ENCODE measurements around the gene TGM5. TPM values are rescaled to one million over a fixed set of nuclear protein-coding genes. Genes with fewer than 3 reads are reported as not detected.
"Not testable (repeated sequence)": the region's sequence is repeated elsewhere in the genome, so short reads cannot be mapped to it uniquely, and the experiment has no call there.

The TGM5 gene
- total RNA-seq, 1 donor from 2014 or later, result 13.5 TPM

DNA sequence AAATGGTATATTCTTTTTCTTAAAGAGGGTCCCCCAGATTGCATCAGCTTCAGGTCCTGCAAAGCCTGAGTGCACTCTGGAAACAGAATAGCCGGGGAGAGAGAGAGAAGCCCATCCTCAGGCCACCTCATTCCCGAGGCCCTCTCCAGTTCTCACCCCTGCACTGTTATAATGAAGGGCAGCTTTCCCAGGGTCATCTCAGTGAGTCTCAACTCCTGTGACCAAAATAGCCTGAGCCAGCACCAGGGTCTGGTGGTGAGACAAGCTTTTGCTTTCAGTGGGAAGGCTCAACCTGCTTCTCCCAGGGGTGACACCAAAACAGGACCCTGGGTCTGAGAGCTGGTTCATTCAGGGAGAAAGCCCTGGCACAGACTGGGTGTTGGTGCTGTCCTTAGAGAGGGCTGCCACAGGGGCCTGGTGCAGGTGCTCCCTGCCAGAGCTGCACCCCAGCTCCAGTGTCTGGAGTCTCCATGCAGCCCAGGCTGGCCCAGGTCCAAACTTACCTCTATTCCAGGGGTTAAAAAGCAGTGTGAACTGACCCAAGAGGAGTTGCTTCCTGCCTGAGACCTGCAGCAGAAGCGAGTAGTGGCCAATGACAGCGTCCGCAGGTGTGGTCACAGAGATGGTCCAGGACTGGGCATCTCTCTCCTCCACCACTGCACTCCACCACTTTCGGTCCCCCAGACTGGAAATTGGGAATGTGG is 52.0 kb downstream of the TGM5 start:
- ATAC-seq, result no peak

- ATAC-seq, result no peak
These were observed 52.6 kb downstream of the TGM5 start for GRCh38 chr15:43214169-43214568.

GRCh38 chr15:43213466-43213865 is 53.3 kb downstream of the TGM5 start:
- no peak for ATAC-seq

GRCh38 chr15:43212951-43213350 is 53.8 kb downstream of the TGM5 start:
- no peak for ATAC-seq

- no peak for ATAC-seq
These were observed 54.4 kb downstream of the TGM5 start for GRCh38 chr15:43212299-43212698.

DNA sequence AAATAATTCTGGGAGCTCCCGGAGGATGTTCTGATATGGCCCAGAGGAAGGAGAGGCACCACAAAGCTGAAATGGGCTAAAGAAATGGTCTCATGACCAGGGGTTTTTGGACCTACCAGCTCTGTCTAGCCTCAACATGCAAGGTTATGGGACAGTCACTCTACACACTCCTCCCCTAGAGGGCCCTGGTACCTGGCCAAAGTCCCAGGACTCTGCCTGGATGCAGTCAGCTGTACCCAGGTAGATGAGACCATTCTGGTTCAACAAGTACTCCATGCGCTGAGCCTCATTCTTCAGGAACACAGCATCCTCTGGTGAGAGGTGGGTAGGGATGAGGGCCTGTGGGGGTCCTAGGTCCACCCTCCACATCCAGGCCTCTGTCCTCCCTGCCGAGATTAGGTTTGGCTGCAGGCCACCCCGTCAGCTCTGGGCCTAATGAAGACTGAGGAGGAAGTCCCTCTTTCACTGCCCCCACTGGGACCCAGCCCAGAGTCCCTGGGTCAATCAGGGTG is 55.4 kb downstream of the TGM5 start:
- peak; percentile 37 for ATAC-seq

DNA sequence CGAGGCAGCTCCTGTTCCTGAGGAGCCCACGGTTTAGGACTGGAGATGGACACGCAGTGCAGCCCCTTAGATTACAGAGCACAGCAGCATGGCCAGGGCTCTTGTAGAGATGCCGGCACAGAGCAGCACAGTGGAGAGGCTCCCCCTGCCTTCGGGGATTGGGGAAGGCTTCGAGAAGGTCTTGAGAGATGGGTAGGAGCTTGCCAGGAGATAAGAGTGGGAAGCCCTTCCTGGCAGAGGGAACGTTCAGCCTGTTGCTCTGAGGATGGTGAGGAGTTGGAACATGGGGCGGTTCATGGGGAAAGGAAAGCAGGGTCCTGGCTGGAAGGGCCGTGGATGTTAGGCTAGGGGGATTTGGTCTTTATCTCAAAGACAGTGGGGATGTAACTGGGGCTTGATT is 55.9 kb downstream of the TGM5 start:
- ATAC-seq, result no peak

DNA sequence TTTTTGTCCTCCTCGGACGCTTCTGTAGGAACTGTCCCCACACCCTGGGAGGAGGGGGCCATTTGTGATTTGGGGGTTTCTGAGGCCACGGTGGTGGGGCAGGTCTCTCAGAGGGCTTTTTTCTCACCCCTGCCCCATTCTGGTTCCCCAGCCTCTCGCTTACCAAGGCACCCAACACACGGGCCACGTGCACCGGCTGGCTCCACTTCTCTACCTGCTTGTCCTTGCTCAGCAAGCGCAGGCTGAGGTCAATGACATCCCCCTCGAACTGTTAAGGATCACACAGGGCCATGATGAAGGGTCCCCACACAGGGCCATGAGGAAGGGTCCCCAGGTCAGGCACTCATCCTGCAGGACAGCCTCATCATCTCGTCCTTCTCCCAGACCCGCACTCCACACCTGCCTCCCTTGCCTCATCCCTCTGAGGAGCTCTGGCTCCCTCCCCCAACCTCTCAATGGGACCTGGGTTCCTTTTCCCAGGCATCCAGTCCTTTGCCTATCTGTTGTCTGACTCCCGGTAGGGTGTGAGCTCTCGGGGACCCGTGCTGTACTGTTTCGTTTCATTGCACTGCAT is 56.5 kb downstream of the TGM5 start:
- ATAC-seq, result no peak

DNA sequence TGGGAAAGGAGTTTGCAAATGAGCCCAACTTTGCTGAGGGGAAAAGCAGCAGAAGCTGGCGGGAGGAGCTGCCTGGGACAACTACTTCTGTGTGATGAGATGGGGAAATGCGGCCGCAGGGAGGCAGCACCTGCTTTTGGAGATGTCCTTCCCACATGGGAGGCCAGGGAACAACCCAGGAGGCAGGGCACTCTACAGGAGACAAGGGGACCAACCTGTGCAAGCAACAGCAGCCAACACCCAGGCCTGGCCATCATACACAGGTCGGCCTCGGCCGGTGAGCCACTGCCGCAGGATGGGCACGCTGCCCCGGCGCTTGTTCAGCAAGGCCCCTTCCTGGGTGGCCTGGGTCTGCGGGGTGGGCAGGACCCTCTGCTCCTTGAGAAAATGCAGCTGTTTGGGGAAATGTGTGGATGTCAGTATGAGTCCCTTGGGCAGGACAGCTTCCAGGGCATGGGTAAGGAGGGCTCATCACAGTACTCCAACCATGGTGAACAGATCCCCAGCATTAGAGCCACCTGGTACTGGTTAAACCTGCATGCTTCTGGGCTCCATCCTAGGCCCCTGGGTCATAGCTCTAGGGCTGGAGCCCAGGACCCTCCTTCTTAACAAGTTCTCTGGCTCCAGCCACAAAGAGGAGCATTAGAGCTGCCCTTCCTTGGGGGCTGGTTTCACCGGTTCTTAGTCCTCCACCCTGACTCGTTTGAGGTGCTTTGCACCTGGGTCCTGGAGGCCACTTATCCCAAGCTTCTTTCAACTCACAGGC is 57.5 kb downstream of the TGM5 start:
- ATAC-seq, result no peak

DNA sequence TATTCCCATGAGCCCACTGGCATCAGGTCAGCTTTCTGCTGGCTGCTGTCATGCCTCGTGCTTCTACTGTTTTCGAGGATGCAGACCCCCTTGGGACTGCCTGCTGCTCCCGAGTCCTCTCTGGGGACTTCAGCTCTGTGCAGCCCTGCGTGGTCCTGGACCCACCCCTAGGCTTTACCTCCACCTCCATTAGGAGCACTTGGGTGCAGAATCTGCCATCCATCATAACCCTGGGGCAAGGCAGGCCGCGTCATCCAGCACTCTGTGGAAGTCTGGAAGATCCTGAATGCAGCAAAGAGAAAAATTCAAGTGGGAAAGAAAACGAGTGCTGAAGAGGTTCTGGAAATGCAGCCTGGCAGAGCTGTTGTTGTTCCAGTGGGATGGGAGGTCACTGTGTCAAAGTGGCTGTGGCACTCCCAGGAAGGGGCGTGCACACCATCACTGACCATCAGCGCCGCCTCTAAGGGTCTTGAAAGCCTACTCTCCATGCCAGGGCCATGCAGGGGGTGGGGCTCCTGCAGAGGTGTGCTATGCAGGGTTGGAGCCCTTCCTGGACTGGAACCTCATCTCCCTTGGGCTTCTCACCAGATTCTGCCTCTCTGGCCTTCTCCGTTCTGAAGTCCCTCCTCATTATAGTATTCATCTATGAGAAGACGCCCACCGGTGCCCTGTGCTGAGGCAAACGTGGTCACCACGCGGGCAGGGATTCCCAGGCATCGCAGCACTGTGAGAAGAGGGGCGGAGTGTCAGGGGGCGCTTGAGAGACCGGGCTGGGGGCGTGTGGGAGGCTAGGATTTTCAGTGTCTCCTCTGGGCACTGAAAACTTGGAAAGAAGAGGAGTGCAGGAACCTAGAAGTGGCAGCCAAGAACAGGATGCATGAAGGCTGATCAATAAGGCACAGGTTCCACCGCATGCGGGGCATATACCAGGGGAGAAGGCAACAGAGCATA is 58.4 kb downstream of the TGM5 start:
- ATAC-seq, result no peak

GRCh38 chr15:43207024-43207423 is 59.7 kb downstream of the TGM5 start:
- ATAC-seq, result no peak

GRCh38 chr15:43206054-43206453 is 60.7 kb downstream of the TGM5 start:
- no peak for ATAC-seq

DNA sequence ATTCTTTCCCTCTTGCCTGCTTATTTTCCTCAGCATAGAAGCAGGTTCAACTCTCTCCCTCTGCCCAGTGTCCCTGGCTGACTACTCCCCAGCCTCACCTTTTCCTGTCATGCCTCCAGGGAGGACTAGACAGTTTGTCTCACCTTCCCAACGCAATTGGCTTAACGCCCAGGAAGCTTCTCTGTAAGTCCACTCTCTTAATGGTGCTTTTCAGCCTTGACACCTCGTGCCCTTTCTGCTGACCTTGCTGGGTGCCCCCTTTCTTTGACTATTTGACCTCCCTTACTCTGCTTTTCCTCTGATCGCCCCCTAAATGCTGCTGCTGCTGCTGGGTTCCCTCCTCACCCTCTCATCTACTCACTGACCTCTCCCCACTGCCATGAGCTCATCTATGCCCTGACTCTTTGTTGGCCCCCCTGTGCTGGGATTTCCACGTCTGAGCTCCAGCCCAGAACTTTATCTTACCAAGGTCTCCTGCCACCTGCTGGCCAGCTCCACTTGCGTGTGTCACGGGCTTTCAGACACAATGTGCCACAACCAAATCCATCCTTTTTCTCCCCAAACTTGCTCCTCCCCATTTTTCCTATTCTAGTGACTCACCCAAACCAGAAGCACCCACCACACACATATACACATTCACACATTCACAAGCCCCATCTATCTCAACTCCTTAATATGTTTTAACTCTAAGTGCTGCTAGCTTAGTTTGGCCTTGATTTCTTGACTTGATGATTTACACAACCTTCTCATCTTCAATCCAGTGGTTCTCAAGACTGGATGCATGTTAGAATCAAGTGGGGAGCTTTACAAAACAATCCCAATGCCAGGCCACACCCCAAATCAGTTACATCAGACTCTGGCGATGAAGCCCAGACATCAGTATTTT is 62.5 kb downstream of the TGM5 start:
- peak; percentile 45 for ATAC-seq

DNA sequence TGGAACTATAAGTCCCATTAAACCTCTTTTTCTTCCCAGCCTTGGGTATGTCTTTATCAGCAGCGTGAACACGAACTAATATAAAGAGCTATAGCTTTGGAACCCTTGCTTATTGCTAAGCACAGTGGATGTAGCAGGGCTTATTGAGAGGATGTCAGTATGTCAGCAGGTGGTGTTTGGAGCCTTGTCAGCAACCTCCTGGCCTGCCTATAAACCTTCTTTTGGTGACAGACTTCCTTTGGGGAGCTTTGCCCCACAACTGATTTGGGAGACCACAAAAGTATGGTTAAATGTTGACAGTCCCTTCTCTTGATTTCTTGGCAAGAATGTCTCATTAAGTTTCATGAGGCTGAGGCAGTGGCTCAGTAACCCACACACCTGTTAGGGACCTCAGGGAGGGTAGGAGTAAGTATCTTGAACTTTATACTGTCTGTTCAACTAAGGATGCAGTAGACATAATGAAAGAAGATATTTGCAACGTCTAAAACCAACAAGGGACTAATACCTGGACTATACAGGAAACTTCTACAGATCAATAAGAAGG is 66.7 kb downstream of the TGM5 start:
- no peak for ATAC-seq

GRCh38 chr15:43198992-43199391 is 67.7 kb downstream of the TGM5 start:
- no peak for ATAC-seq

GRCh38 chr15:43198556-43198955 is 68.2 kb downstream of the TGM5 start:
- ATAC-seq, result not testable (repeated sequence)

- ATAC-seq, result not testable (repeated sequence)
These were observed 69.0 kb downstream of the TGM5 start for GRCh38 chr15:43197773-43198172.

- ATAC-seq, result no peak
These were observed 69.8 kb downstream of the TGM5 start for GRCh38 chr15:43196760-43197548.

- ATAC-seq, result no peak
These were observed 71.9 kb downstream of the TGM5 start for GRCh38 chr15:43194795-43195194.

GRCh38 chr15:43193710-43194109 is 73.0 kb downstream of the TGM5 start:
- no peak for ATAC-seq

All from esophagus mucosa (tissue), 1 donor.